ENCODE measurements around the gene C9orf153. TPM values are rescaled to one million over a fixed set of nuclear protein-coding genes. Genes with fewer than 3 reads are reported as not detected.
"Not testable (repeated sequence)": the region's sequence is repeated elsewhere in the genome, so short reads cannot be mapped to it uniquely, and the experiment has no call there.

The C9orf153 gene
- total RNA-seq, 5 donors from 2014 or later (not counting 1 experiment from before 2014, with no cell fraction given): 0.38 to 0.90 (median 0.55) TPM; not detected in 1

- WGBS (ENCODE audit: insufficient coverage): no CpG with 5 or more reads among the region's 1 CpG
- H3K36me3 ChIP-seq (ENCODE audit: control insufficient read depth in 2 of 2, extremely low read depth in 1 of 2, insufficient read depth in 1 of 2, low read length in 1 of 2); H3K4me1 Mint-ChIP-seq; H3K9me3 ChIP-seq; DNase-seq; H3K4me3 ChIP-seq (ENCODE audit: control insufficient read depth in 1 of 2, extremely low read depth in 1 of 2, low read length in 1 of 2); H3K4me1 ChIP-seq (ENCODE audit: control insufficient read depth in 1 of 2, extremely low read depth in 1 of 2, insufficient read depth in 2 of 2, low read length in 2 of 2); H3K27me3 ChIP-seq (replicated peaks in 1 of 2; ENCODE audit: control insufficient read depth in 2 of 2, extremely low read depth in 1 of 2, insufficient read depth in 2 of 2, low read length in 1 of 2); H3K27ac Mint-ChIP-seq; ATAC-seq (replicated peaks in 1 of 4); H3K36me3 Mint-ChIP-seq; H3K4me3 Mint-ChIP-seq; H3K27ac ChIP-seq (ENCODE audit: low read length); POLR2A ChIA-PET: not testable (repeated sequence)
- Mint-ChIP-seq H3K9me3 (peaks cover 10 to 27% (median 16%) of the 10 kb centered on the region in 3 donors), H3K27me3 (peaks cover 6 to 13% of the 10 kb centered on the region in 2 donors)
- CTCF ChIA-PET: interaction anchor here (0.6 to 0.7 kb wide), 2 partner anchors 222 kb away, joined by 4 to 5 read pairs; no protein-coding TSS in a partner anchor
Measured at GRCh38 chr9:86190700-86191099, 68.8 kb downstream of the C9orf153 start.

GRCh38 chr9:86187121-86187520, 72.3 kb downstream of the C9orf153 start:
- H3K27me3 ChIP-seq (replicated peaks in 1 of 2; ENCODE audit: control insufficient read depth in 2 of 2, extremely low read depth in 1 of 2, insufficient read depth in 2 of 2, low read length in 1 of 2): peaks cover 3 to 4% of the 10 kb centered on the region in 2 experiments
- ChIA-PET POLR2A (no interaction called here), CTCF (interaction anchor here in 1 of 2 donors (0.5 kb wide), 1 partner anchor 1540 kb away, joined by 3 read pairs; no protein-coding TSS in a partner anchor)
- H3K9me3 Mint-ChIP-seq: peaks cover 0 to 12% (median 10%) of the 10 kb centered on the region in 3 donors
- no peaks in the 10 kb centered on the region for H3K36me3 Mint-ChIP-seq
- no peak overlapping the region for H3K27ac ChIP-seq (ENCODE audit: low read length)
- no peaks in the 10 kb centered on the region for H3K4me1 Mint-ChIP-seq
- H3K4me3 ChIP-seq (ENCODE audit: control insufficient read depth in 1 of 2, extremely low read depth in 1 of 2, low read length in 1 of 2): no peak overlapping the region
- no peaks in the 10 kb centered on the region for H3K4me1 ChIP-seq (ENCODE audit: control insufficient read depth in 1 of 2, extremely low read depth in 1 of 2, insufficient read depth in 2 of 2, low read length in 2 of 2)
- no peak for ATAC-seq (replicated peaks in 1 of 4)
- 63% methylated on average over 3 of the region's 3 CpGs for WGBS (ENCODE audit: insufficient coverage)
- H3K9me3 ChIP-seq: no peaks in the 10 kb centered on the region
- no peak overlapping the region for H3K27ac Mint-ChIP-seq
- peaks cover 5 to 20% of the 10 kb centered on the region in 2 donors for H3K27me3 Mint-ChIP-seq
- no peak overlapping the region for H3K4me3 Mint-ChIP-seq
- DNase-seq: no peak
- no peaks in the 10 kb centered on the region for H3K36me3 ChIP-seq (ENCODE audit: control insufficient read depth in 2 of 2, extremely low read depth in 1 of 2, insufficient read depth in 1 of 2, low read length in 1 of 2)

GRCh38 chr9:86186696-86187095, 72.8 kb downstream of the C9orf153 start:
- H3K9me3 Mint-ChIP-seq: peaks cover 0 to 9% (median 7%) of the 10 kb centered on the region in 3 donors
- H3K36me3 Mint-ChIP-seq: no peaks in the 10 kb centered on the region
- no peak overlapping the region for H3K4me3 Mint-ChIP-seq
- ChIA-PET CTCF (no interaction called here), POLR2A (no interaction called here)
- H3K27ac ChIP-seq (ENCODE audit: low read length): no peak overlapping the region
- no peaks in the 10 kb centered on the region for H3K36me3 ChIP-seq (ENCODE audit: control insufficient read depth in 2 of 2, extremely low read depth in 1 of 2, insufficient read depth in 1 of 2, low read length in 1 of 2)
- H3K4me1 ChIP-seq (ENCODE audit: control insufficient read depth in 1 of 2, extremely low read depth in 1 of 2, insufficient read depth in 2 of 2, low read length in 2 of 2): no peaks in the 10 kb centered on the region
- no peak overlapping the region for H3K4me3 ChIP-seq (ENCODE audit: control insufficient read depth in 1 of 2, extremely low read depth in 1 of 2, low read length in 1 of 2)
- H3K27ac Mint-ChIP-seq: no peak overlapping the region
- WGBS (ENCODE audit: insufficient coverage): 60% methylated on average over 1 of the region's 2 CpGs
- no peaks in the 10 kb centered on the region for H3K9me3 ChIP-seq
- DNase-seq (no peak), ATAC-seq (replicated peaks in 1 of 4) (no peak)
- peaks cover 3 to 4% of the 10 kb centered on the region in 2 experiments for H3K27me3 ChIP-seq (replicated peaks in 1 of 2; ENCODE audit: control insufficient read depth in 2 of 2, extremely low read depth in 1 of 2, insufficient read depth in 2 of 2, low read length in 1 of 2)
- peaks cover 5 to 20% of the 10 kb centered on the region in 2 donors for H3K27me3 Mint-ChIP-seq
- H3K4me1 Mint-ChIP-seq: no peaks in the 10 kb centered on the region

- H3K27ac Mint-ChIP-seq: no peak overlapping the region
- DNase-seq (no peak), ATAC-seq (replicated peaks in 1 of 4) (no peak)
- Histone ChIP-seq H3K9me3 (no peaks in the 10 kb centered on the region), H3K4me1 (ENCODE audit: control insufficient read depth in 1 of 2, extremely low read depth in 1 of 2, insufficient read depth in 2 of 2, low read length in 2 of 2) (no peaks in the 10 kb centered on the region), H3K4me3 (ENCODE audit: control insufficient read depth in 1 of 2, extremely low read depth in 1 of 2, low read length in 1 of 2) (no peak overlapping the region), H3K27ac (ENCODE audit: low read length) (no peak overlapping the region), H3K27me3 (replicated peaks in 1 of 2; ENCODE audit: control insufficient read depth in 2 of 2, extremely low read depth in 1 of 2, insufficient read depth in 2 of 2, low read length in 1 of 2) (peaks cover 3 to 4% of the 10 kb centered on the region in 2 experiments), H3K36me3 (ENCODE audit: control insufficient read depth in 2 of 2, extremely low read depth in 1 of 2, insufficient read depth in 1 of 2, low read length in 1 of 2) (no peaks in the 10 kb centered on the region)
- H3K4me1 Mint-ChIP-seq: no peaks in the 10 kb centered on the region
- H3K4me3 Mint-ChIP-seq: no peak overlapping the region
- H3K36me3 Mint-ChIP-seq: no peaks in the 10 kb centered on the region
- H3K9me3 Mint-ChIP-seq: peaks cover 0 to 4% (median 0%) of the 10 kb centered on the region in 3 donors
- ChIA-PET CTCF (no interaction called here), POLR2A (no interaction called here)
- WGBS (ENCODE audit: insufficient coverage): 97% methylated on average over 6 of the region's 7 CpGs
- H3K27me3 Mint-ChIP-seq: peaks cover 5 to 20% of the 10 kb centered on the region in 2 donors
Measured at GRCh38 chr9:86185872-86186271, 73.6 kb downstream of the C9orf153 start.

GRCh38 chr9:86184138-86184524, 75.3 kb downstream of the C9orf153 start:
- DNase-seq (no peak), ATAC-seq (replicated peaks in 1 of 4) (no peak)
- no peaks in the 10 kb centered on the region for H3K4me1 Mint-ChIP-seq
- no peak overlapping the region for H3K4me3 ChIP-seq (ENCODE audit: control insufficient read depth in 1 of 2, extremely low read depth in 1 of 2, low read length in 1 of 2)
- peaks cover 3 to 4% of the 10 kb centered on the region in 2 experiments for H3K27me3 ChIP-seq (replicated peaks in 1 of 2; ENCODE audit: control insufficient read depth in 2 of 2, extremely low read depth in 1 of 2, insufficient read depth in 2 of 2, low read length in 1 of 2)
- no peak overlapping the region for H3K4me3 Mint-ChIP-seq
- H3K27ac ChIP-seq (ENCODE audit: low read length): no peak overlapping the region
- ChIA-PET POLR2A (no interaction called here), CTCF (no interaction called here)
- no peak overlapping the region for H3K27ac Mint-ChIP-seq
- H3K36me3 Mint-ChIP-seq: no peaks in the 10 kb centered on the region
- no peaks in the 10 kb centered on the region for H3K9me3 Mint-ChIP-seq
- H3K27me3 Mint-ChIP-seq: peaks cover 4 to 15% of the 10 kb centered on the region in 2 donors
- no peaks in the 10 kb centered on the region for H3K9me3 ChIP-seq
- H3K4me1 ChIP-seq (ENCODE audit: control insufficient read depth in 1 of 2, extremely low read depth in 1 of 2, insufficient read depth in 2 of 2, low read length in 2 of 2): no peaks in the 10 kb centered on the region
- no peaks in the 10 kb centered on the region for H3K36me3 ChIP-seq (ENCODE audit: control insufficient read depth in 2 of 2, extremely low read depth in 1 of 2, insufficient read depth in 1 of 2, low read length in 1 of 2)
- 83% methylated on average over 4 of the region's 4 CpGs for WGBS (ENCODE audit: insufficient coverage)

- peaks cover 4 to 15% of the 10 kb centered on the region in 2 donors for H3K27me3 Mint-ChIP-seq
- ATAC-seq (replicated peaks in 1 of 4) (no peak), DNase-seq (no peak)
- no peak overlapping the region for H3K4me3 ChIP-seq (ENCODE audit: control insufficient read depth in 1 of 2, extremely low read depth in 1 of 2, low read length in 1 of 2)
- H3K4me1 ChIP-seq (ENCODE audit: control insufficient read depth in 1 of 2, extremely low read depth in 1 of 2, insufficient read depth in 2 of 2, low read length in 2 of 2): no peaks in the 10 kb centered on the region
- no peaks in the 10 kb centered on the region for H3K4me1 Mint-ChIP-seq
- H3K9me3 ChIP-seq: no peaks in the 10 kb centered on the region
- peaks cover 3 to 4% of the 10 kb centered on the region in 2 experiments for H3K27me3 ChIP-seq (replicated peaks in 1 of 2; ENCODE audit: control insufficient read depth in 2 of 2, extremely low read depth in 1 of 2, insufficient read depth in 2 of 2, low read length in 1 of 2)
- no peaks in the 10 kb centered on the region for H3K36me3 Mint-ChIP-seq
- no peaks in the 10 kb centered on the region for H3K36me3 ChIP-seq (ENCODE audit: control insufficient read depth in 2 of 2, extremely low read depth in 1 of 2, insufficient read depth in 1 of 2, low read length in 1 of 2)
- WGBS (ENCODE audit: insufficient coverage): 100% methylated on average over 1 of the region's 1 CpG
- H3K9me3 Mint-ChIP-seq: no peaks in the 10 kb centered on the region
- POLR2A ChIA-PET: no interaction called here
- CTCF ChIA-PET: no interaction called here
- H3K4me3 Mint-ChIP-seq: no peak overlapping the region
- no peak overlapping the region for H3K27ac ChIP-seq (ENCODE audit: low read length)
- H3K27ac Mint-ChIP-seq: no peak overlapping the region
Measured at GRCh38 chr9:86183229-86184137, 76.0 kb downstream of the C9orf153 start.

Data from T-cell (primary cell).